ENCODE data around the gene RFX1. TPM values are rescaled to one million over a fixed set of nuclear protein-coding genes. Genes with fewer than 3 reads are reported as not detected.
"Not testable (repeated sequence)": the region's sequence is repeated elsewhere in the genome, so short reads cannot be mapped to it uniquely, and the experiment has no call there.

RFX1 gene
- total RNA-seq, 1 donor from 2014 or later = 16.4 TPM

GRCh38 chr19:13979686-13980085 lies 26.4 kb downstream of the RFX1 start:
- DNase-seq (ENCODE audit: low spot score) = no peak

DNA sequence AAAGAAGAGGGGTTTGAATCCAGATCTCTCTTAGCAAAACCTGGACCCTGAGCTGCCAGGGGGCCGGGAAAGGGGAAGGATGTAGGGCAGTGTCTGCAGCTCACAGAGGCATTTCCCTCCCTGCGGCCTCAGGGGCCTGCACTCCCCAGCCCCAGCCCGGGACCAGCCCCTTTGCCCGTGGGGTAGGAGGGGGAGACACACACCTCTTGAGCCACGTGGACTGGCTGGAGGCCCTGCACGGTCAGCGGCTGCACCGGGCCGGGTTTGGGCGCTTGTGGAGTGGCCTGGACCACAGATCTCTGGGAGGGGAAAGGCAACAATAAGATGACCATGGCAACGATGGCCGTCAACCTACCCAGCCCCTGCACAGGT lies 26.9 kb downstream of the RFX1 start:
- no peak for DNase-seq (ENCODE audit: low spot score)

GRCh38 chr19:13978351-13979243 lies 27.5 kb downstream of the RFX1 start:
- DNase-seq (ENCODE audit: low spot score) = peak; percentile 81

DNA sequence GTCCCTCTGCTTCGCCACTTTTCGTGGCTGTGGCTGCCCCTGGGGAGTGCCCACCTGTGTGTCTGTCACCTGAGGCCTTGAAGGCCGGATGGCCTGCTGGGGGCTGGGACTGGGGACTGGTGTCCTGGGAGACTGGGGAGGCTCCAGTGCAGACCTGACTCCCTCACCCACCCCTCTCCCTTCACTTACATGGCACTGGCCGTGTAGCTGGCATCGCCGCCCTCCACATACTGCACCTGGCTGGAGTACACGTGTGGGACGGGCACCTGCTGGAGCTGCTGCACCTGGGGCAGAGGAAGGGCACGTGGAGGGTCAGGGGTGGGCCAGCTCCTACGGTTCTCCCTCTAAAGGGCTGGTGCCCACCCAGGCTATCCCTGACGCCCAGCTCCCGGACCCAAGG lies 28.3 kb downstream of the RFX1 start:
- DNase-seq (ENCODE audit: low spot score) = no peak

DNA sequence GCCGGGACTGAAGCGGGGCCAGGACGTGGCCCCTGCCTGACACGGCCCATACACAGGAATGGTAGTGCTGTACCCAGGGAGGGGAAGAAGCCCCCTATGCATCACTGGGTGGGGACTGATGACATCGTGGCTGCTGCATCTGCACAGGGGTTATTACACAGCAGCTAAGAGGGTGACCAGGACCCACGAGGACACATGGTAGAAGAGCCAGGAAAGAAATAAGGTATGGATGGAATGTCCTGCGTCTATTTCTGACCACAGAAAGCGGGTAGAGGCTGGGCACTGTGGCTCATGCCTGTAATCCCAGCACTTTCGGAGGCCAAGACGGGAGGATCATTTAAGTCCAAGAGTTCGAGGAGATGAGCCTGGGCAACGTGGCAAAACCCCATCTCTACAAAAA lies 29.7 kb downstream of the RFX1 start:
- DNase-seq (ENCODE audit: low spot score) = no peak

DNA sequence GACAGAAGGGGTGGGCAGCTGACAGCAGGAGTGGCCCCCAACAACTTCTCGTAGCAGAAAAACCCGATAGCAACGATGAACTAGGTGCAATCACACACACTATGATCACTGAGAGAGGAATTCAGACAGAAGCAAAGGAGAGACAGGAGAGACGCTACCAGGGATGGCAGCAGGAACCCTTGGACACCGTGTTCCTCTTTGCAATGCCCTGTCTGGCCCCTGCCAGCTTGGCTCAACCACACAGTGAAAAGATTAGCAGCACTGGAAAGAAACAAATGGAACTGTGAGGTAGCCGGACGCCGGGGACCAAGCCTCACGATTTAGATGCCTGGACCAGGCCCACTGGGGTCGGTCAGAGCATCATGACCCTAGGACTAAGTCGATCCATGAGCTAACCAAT lies 30.2 kb downstream of the RFX1 start:
- no peak for DNase-seq (ENCODE audit: low spot score)

GRCh38 chr19:13974073-13974472 lies 32.0 kb downstream of the RFX1 start:
- DNase-seq (ENCODE audit: low spot score) = no peak

DNA sequence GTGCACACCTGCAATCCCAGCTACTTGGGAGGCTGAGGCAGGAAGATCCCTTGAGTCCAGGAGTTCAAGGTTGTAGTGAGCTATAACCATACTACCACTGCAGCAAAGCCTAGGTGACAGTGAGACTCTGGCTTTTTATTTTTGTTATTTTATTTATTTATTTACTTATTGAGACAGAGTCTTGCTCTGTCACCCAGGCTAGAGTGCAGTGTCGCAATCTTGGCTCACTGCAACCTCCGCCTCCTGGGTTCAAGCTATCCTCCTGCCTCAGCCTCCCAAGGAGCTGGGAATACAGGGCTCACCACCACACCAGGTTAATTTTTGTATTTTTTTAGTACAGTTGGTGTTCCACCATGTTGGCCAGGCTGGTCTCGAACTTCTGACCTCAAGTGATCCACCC lies 32.6 kb downstream of the RFX1 start:
- not testable (repeated sequence) for DNase-seq (ENCODE audit: low spot score)

DNA sequence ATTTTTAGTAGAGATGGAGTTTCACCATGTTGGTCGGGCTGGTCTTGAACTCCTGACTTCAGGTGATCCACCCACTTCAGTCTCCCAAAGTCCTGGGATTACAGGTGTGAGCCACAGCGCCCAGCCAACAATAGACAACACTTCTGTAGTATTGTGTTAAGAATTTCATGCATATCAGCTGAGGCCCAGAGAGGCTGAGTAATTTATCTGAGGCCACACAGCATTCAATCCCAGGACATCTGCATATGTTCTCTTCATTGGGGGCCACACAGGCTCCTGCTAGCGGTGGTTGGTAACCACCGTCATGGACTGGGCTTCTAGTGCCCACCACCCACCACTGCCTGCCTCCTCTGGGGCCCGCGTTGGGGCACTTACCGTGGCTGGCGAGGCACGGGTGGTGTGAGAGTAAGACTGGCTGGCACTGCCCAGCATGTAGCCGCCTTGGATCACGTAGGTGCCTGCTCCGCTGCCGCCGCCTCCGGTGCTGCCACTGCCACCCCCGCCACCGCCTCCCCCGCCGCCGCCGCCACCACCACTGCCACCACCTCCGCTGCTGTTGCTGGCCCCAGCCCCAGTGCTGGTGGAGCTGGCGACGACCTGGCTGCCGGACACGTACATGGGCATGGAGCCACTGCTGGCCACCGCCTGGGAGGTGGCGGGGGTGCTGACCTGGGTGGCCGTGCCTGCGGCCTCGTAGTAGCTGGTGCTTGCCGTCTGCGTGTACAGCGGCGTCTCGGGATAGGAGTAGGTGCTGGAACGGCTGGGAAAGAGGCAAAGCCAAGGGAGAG lies 33.6 kb downstream of the RFX1 start:
- DNase-seq (ENCODE audit: low spot score) = no peak

- DNase-seq (ENCODE audit: low spot score) = not testable (repeated sequence)
These were observed 34.3 kb downstream of the RFX1 start for GRCh38 chr19:13971868-13972267.

DNA sequence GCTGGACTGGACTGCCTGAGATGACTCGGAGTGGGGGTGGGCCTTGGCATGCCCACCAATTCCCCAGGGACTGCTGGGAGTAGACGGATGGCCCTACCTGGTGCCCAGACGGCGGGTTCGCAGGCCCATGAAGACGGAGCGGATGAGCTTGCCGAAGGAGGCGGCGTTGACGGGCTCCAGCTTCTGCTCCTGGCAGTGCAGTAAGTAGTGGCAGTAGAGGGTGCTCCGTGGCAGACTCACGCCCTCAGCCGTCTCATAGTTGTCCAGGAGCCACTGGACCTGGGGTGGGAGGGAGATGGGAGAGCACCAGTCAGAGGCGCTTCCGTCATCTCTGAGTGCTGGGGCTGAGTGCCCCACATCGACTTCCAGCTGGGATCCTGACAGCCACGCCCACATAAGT lies 36.2 kb downstream of the RFX1 start:
- DNase-seq (ENCODE audit: low spot score) = no peak

- DNase-seq (ENCODE audit: low spot score) = no peak
These were observed 37.1 kb downstream of the RFX1 start for GRCh38 chr19:13968999-13969398.

GRCh38 chr19:13968383-13968935 lies 37.7 kb downstream of the RFX1 start:
- no peak for DNase-seq (ENCODE audit: low spot score)

DNA sequence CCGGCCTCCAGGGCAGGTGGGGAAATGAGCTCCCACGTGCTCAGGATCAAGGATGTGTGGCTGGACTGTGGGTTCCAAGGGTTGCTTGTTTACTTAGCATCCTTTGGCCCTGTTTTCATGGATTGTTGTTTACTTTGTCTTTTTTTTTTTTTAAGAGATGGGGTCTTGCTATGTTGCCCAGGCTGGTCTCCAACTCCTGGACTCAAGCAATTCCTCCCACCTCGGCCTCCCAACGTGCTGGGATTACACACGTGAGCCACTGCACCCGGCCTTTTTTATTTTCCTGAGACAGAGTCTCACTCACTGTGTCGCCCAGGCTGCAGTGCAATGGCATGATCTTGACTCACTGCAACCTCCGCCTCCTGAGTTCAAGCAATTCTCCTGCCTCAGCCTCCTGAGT lies 38.9 kb downstream of the RFX1 start:
- not testable (repeated sequence) for DNase-seq (ENCODE audit: low spot score)

DNA sequence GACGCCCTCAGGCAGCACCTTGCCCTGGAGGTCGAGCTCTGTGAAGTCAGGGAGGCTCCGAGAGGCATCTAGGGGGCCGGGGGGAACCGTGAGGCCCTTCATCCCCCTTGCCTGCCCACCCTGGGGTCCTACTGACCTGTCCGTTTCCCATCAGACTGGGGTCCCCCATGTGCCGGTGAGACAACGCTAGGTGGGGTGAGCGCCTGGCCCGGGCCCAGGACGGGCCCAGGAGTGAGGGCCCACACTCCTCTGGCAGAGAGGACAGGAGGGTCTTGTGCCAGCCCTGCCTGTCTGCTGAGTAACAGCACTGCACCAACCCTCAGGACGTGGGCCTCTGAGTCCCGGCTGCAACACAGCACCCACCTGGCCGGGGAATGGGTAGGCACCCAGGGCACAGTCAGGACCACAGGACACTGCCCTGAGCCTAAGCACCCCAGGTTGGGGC lies 39.4 kb downstream of the RFX1 start:
- DNase-seq (ENCODE audit: low spot score) = no peak

- no peak for DNase-seq (ENCODE audit: low spot score)
These were observed 40.0 kb downstream of the RFX1 start for GRCh38 chr19:13965926-13966683.

- DNase-seq (ENCODE audit: low spot score) = no peak
These were observed 40.7 kb downstream of the RFX1 start for GRCh38 chr19:13965377-13965896.

DNA sequence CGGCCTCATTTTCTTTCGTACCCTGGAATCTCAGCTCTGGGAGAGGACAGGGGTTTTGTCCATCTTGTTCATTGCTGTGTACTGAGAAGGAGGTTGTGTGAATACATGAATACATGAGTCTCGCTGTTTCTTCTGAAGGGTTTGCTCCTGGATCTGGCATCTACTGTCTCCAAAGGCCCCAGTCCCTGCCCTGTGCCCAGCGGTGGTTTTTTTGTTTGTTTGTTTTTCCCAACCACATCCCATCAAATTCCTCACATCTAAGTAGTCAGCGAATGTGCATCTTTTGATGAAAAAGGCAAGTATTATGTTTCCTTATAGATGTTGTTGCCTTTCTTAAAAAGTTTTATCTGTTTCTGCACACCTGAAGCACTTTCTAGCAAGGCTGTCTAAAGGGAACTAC lies 41.3 kb downstream of the RFX1 start:
- no peak for DNase-seq (ENCODE audit: low spot score)

DNA sequence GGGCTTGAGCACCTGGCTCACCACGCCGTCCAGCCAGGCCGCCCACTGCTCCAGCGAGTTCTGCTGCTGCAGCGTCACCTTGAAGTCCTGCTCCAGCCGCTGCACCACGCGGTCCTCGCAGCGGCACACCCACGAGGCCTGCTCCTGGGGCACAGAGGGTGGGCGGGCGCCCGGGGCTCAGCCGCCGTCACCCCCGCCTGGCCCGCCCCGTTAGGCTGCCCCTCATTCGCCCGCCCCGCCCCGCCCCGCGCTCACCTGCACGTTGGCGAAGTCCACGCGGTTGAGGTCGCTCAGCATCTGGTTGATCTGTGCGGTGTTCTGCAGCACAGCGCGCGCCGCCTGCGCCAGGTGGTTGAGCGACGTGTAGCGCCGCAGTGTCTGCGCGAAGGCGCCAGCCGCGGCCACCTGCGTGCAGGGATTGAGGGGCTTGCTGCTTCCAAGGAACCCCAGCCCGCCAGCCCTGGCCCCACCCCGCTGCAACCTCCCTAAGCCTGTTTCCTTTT lies 42.5 kb downstream of the RFX1 start:
- DNase-seq (ENCODE audit: low spot score) = no peak

DNA sequence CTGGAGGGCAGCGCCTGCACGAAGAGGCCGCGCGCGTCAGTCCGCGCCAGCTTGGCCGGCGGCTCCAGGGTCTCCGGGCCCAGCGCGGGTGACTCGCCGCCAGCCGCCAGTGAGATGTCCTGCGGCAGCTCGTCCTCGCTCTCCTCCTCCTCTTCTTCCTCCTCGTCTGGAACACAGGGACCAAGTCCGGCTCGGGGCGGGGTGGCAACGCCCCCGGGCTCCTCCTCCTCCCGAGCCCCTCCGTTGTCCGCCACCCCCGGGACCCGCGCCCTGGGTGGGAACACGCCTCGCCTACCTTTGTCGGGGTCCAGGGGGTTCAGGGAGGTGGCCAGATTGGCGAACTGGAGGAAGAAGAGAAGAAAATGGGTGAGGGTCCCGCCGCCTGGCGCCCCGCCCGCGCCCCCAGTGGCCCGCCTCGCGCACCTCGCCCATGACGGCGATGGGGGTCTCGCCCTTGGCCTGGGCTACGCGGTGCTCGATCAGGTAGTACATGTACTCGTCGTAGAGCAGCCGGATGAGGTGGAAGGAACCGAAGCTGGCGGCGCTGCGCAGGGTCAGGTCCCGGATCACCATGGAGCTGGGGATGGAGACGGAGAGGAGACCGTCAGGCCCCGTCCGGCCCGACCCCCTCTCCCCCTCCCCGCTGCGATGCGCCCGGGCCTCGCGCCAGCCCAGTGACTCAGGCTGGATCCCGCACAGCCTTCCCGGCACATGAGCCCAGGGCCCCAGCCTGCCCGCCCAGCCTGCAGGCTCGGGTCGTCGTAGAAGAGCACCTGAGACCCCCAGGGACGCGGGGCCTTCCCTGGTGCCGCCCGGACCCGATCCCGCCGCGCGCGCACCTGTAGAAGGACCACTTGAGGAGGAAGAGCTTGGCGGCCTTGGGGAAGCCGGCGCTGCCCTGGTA lies 43.2 kb downstream of the RFX1 start:
- no peak for DNase-seq (ENCODE audit: low spot score)
